ENCODE results near the gene INTS15. TPM values are rescaled to one million over a fixed set of nuclear protein-coding genes. Genes with fewer than 3 reads are reported as not detected.

Gene INTS15
- total RNA-seq, 1 experiment from 2014 or later = 22.7 TPM

GRCh38 chr7:6637544-6638229, 47.9 kb downstream of the INTS15 start:
- no TSS peak for BruUV-seq (replicated peaks)
- TF ChIP-seq EZH2 (IDR thresholded peaks at IDR 0.05; ENCODE audit: low read length, unreplicated experiment) = no peak
- TF ChIP-seq EZH2phosphoT487 (IDR thresholded peaks at IDR 0.05; ENCODE audit: borderline replicate concordance, low read length) = no peak
- peak; percentile 41; the same call in 1 of the 2 replicates for TF ChIP-seq CTCF (conservative IDR thresholded peaks at IDR 0.05; ENCODE audit: low read depth, low read length)
- POLR2A ChIA-PET (ENCODE audit: unreplicated experiment) = no interaction called here

GRCh38 chr7:6639032-6639431, 49.2 kb downstream of the INTS15 start:
- BruUV-seq (replicated peaks) = no TSS peak
- ChIA-PET CTCF (no interaction called here), POLR2A (ENCODE audit: unreplicated experiment) (no interaction called here)
- Histone ChIP-seq H2AFZ (ENCODE audit: low read length) (no peak overlapping the region), H3K36me3 (ENCODE audit: low read depth, low read length) (peaks cover 14% of the 10 kb centered on the region), H3K9me2 (replicated peaks; ENCODE audit: low read length) (no peaks in the 10 kb centered on the region), H3K9ac (ENCODE audit: low read length) (no peak overlapping the region), H3K4me1 (ENCODE audit: insufficient read depth, low read length) (peaks cover 15% of the 10 kb centered on the region; the same call in 1 of the 2 replicates), H3K9me3 (ENCODE audit: low read length) (no peaks in the 10 kb centered on the region), H3K27ac (ENCODE audit: low read length) (no peak overlapping the region), H3K27me3 (ENCODE audit: low read length) (no peaks in the 10 kb centered on the region), H3K4me2 (ENCODE audit: low read length) (0 out of 2 replicates have a peak overlapping the region, but pooled peaks have one; percentile 88), H4K20me1 (ENCODE audit: low read length) (no peaks in the 10 kb centered on the region), H3K79me2 (ENCODE audit: low read length) (peaks cover 39% of the 10 kb centered on the region), H3F3A (ENCODE audit: low read length, unreplicated experiment) (no peaks in the 10 kb centered on the region), H3K4me3 (ENCODE audit: low read length) (no peak overlapping the region)
- ATAC-seq = no peak
- intact Hi-C loops (cut with micrococcal nuclease) = no loop called here
- no peak for DNase-seq
- TF ChIP-seq EZH2 (IDR thresholded peaks at IDR 0.05; ENCODE audit: low read length, unreplicated experiment) (no peak), EZH2phosphoT487 (IDR thresholded peaks at IDR 0.05; ENCODE audit: borderline replicate concordance, low read length) (no peak), CTCF (conservative IDR thresholded peaks at IDR 0.05; ENCODE audit: low read depth, low read length) (no peak)

More at GRCh38 chr7:6637544-6638229, 47.9 kb downstream of the INTS15 start:
- Histone ChIP-seq H3K36me3 (ENCODE audit: low read depth, low read length) (peaks cover 7% of the 10 kb centered on the region), H2AFZ (ENCODE audit: low read length) (0 out of 2 replicates have a peak overlapping the region, but pooled peaks have one; percentile 34), H3F3A (ENCODE audit: low read length, unreplicated experiment) (no peaks in the 10 kb centered on the region), H3K9me2 (replicated peaks; ENCODE audit: low read length) (no peaks in the 10 kb centered on the region), H3K79me2 (ENCODE audit: low read length) (peaks cover 39% of the 10 kb centered on the region), H3K9ac (ENCODE audit: low read length) (peak overlapping the region; percentile 68), H3K4me2 (ENCODE audit: low read length) (peak overlapping the region; percentile 88), H3K4me3 (ENCODE audit: low read length) (peak overlapping the region; percentile 75), H3K27ac (ENCODE audit: low read length) (no peak overlapping the region), H3K4me1 (ENCODE audit: insufficient read depth, low read length) (peaks cover 15% of the 10 kb centered on the region; the same call in 1 of the 2 replicates), H3K9me3 (ENCODE audit: low read length) (no peaks in the 10 kb centered on the region), H3K27me3 (ENCODE audit: low read length) (no peaks in the 10 kb centered on the region), H4K20me1 (ENCODE audit: low read length) (no peaks in the 10 kb centered on the region)
- CTCF ChIA-PET = no interaction called here
- peak; percentile 69 for ATAC-seq
- intact Hi-C loops (cut with micrococcal nuclease) = no loop called here
- DNase-seq = peak; percentile 14

- H3K79me2 ChIP-seq (ENCODE audit: low read length) = peaks cover 39% of the 10 kb centered on the region
- H3K9me3 ChIP-seq (ENCODE audit: low read length) = no peaks in the 10 kb centered on the region
- no peaks in the 10 kb centered on the region for H3K27me3 ChIP-seq (ENCODE audit: low read length)
- CTCF ChIA-PET = no interaction called here
- POLR2A ChIA-PET (ENCODE audit: unreplicated experiment) = interaction anchor here (0.6 kb wide), 1 partner anchor 837 kb away, joined by 3 read pairs; no protein-coding TSS in a partner anchor
- no TSS peak for BruUV-seq (replicated peaks)
- H3K36me3 ChIP-seq (ENCODE audit: low read depth, low read length) = peaks cover 14% of the 10 kb centered on the region
- no peak for DNase-seq
- H3K4me3 ChIP-seq (ENCODE audit: low read length) = no peak overlapping the region
- no peak overlapping the region for H3K4me2 ChIP-seq (ENCODE audit: low read length)
- no peaks in the 10 kb centered on the region for H3F3A ChIP-seq (ENCODE audit: low read length, unreplicated experiment)
- no peak overlapping the region for H3K27ac ChIP-seq (ENCODE audit: low read length)
- ATAC-seq = no peak
- H3K4me1 ChIP-seq (ENCODE audit: insufficient read depth, low read length) = peaks cover 15% of the 10 kb centered on the region; the same call in 1 of the 2 replicates
- no peak overlapping the region for H2AFZ ChIP-seq (ENCODE audit: low read length)
- H3K9me2 ChIP-seq (replicated peaks; ENCODE audit: low read length) = no peaks in the 10 kb centered on the region
- TF ChIP-seq EZH2 (IDR thresholded peaks at IDR 0.05; ENCODE audit: low read length, unreplicated experiment) = no peak
- TF ChIP-seq EZH2phosphoT487 (IDR thresholded peaks at IDR 0.05; ENCODE audit: borderline replicate concordance, low read length) = no peak
- no peak for TF ChIP-seq CTCF (conservative IDR thresholded peaks at IDR 0.05; ENCODE audit: low read depth, low read length)
- intact Hi-C loops (cut with micrococcal nuclease) = no loop called here
- no peak overlapping the region for H3K9ac ChIP-seq (ENCODE audit: low read length)
- H4K20me1 ChIP-seq (ENCODE audit: low read length) = no peaks in the 10 kb centered on the region
These were observed 49.8 kb downstream of the INTS15 start for GRCh38 chr7:6639627-6640026.

Measured in PC-3 (cell line).